GM12875 (cell line): ENCODE measurements around the gene APBA2.

ENCODE experiments used
- H3K4me3 ChIP-seq: one replicate; pipeline ENCODE4 v1.5.1; 2011; ENCODE audit warnings: low read depth, low read length, control low read depth
- CTCF ChIP-seq: IDR thresholded peaks from 2 replicates; pipeline ENCODE4 v1.5.1; 2011; ENCODE audit warnings: low read depth, mild to moderate bottlenecking, control low read depth, inconsistent platforms, low read length, moderate library complexity, borderline replicate concordance; ENCODE audit not compliant: insufficient read depth

APBA2 gene

GRCh38 chr15:29125382-29126207 lies 239.8 kb downstream of the APBA2 start:
- H3K4me3 ChIP-seq: no peak overlapping the region
- TF ChIP-seq CTCF: no peak

DNA sequence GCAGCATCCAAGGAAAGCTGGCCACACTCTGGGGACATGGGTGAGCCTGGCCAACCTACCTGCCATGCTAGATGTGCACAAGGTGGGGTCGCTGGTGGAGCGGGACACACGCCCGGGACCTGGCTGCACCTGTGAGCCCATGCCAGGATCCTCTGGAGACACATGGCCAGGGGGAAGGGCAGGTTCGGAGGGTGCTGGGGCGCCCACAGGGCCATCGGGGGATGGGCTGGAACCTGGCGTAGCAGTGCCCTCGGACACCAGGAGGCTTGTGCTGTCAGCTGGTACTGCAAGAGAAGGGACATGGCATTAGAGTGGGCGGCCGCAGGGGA lies 240.4 kb downstream of the APBA2 start:
- no peak overlapping the region for H3K4me3 ChIP-seq
- TF ChIP-seq CTCF: no peak

DNA sequence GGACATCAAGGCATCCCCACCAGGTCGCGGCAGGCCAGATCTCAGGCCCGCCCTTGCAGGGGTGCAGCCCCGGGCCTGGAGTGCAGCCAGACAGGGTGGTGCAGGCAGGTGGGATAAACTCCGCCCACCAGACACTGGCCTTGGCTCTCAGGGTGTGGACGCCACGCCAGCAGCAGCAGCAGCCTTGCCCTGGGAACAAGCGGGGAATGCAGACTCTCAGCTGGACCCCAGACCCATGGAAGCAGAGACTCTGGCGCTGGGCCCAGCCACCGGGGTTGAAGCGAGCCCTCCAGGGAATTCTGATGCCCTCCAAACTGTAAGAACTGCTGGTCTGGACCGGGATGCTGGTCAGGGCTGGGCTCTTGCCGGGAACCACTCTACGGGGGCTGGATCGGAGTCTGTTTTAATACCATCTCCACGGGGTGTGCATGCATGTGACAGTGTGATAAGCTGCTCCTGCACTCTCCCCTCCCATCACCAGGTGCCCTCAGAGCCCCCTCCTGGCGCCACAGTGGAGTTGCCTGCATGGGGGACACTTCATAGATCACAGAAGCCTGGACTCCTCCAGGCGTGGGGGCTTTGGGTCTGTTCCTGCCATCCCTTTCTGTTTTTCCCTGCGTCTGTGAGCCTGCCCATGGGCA lies 241.2 kb downstream of the APBA2 start:
- no peak for TF ChIP-seq CTCF
- no peak overlapping the region for H3K4me3 ChIP-seq

GRCh38 chr15:29127506-29128430 lies 242.0 kb downstream of the APBA2 start:
- no peak overlapping the region for H3K4me3 ChIP-seq
- no peak for TF ChIP-seq CTCF

- no peak overlapping the region for H3K4me3 ChIP-seq
- TF ChIP-seq CTCF: no peak
These were observed 242.9 kb downstream of the APBA2 start for GRCh38 chr15:29128671-29129070.

- no peak overlapping the region for H3K4me3 ChIP-seq
- TF ChIP-seq CTCF: no peak
These were observed 243.4 kb downstream of the APBA2 start for GRCh38 chr15:29129221-29129620.
